ENCODE results near the gene BCAP31.

The BCAP31 gene

GRCh38 chrX:153674219-153674851, 49.9 kb downstream of the BCAP31 start:
- TF ChIP-seq JUND (IDR thresholded peaks at IDR 0.05; ENCODE audit: low read depth) = no peak
- in situ Hi-C loops (cut with HindIII; ENCODE audit: low pct_unique_long_range_greater_than_20kb, low sequenced_read_pairs) = no loop called here
- DNase-seq (ENCODE audit: low read depth in 1 of 2, low spot score in 1 of 2) = no peak

- in situ Hi-C loops (cut with HindIII; ENCODE audit: low pct_unique_long_range_greater_than_20kb, low sequenced_read_pairs) = no loop called here
- TF ChIP-seq JUND (IDR thresholded peaks at IDR 0.05; ENCODE audit: low read depth) = no peak
- no peak for DNase-seq (ENCODE audit: low read depth in 1 of 2, low spot score in 1 of 2)
Measured at GRCh38 chrX:153673428-153674218, 50.6 kb downstream of the BCAP31 start, which contains the start of gene PNCK. Gene PNCK, minus strand, starts transcription at chrX:153673813. Its CDS starts 737 bp downstream, at chrX:153673076.

- TF ChIP-seq JUND (IDR thresholded peaks at IDR 0.05; ENCODE audit: low read depth) = no peak
- in situ Hi-C loops (cut with HindIII; ENCODE audit: low pct_unique_long_range_greater_than_20kb, low sequenced_read_pairs) = no loop called here
- DNase-seq (ENCODE audit: low read depth in 1 of 2, low spot score in 1 of 2) = no peak
Measured at GRCh38 chrX:153672531-153673427, 51.4 kb downstream of the BCAP31 start.

- TF ChIP-seq JUND (IDR thresholded peaks at IDR 0.05; ENCODE audit: low read depth) = no peak
- in situ Hi-C loops (cut with HindIII; ENCODE audit: low pct_unique_long_range_greater_than_20kb, low sequenced_read_pairs) = no loop called here
- no peak for DNase-seq (ENCODE audit: low read depth in 1 of 2, low spot score in 1 of 2)
Measured at GRCh38 chrX:153671589-153672530, 52.3 kb downstream of the BCAP31 start.

- no peak for DNase-seq (ENCODE audit: low read depth in 1 of 2, low spot score in 1 of 2)
- in situ Hi-C loops (cut with HindIII; ENCODE audit: low pct_unique_long_range_greater_than_20kb, low sequenced_read_pairs) = no loop called here
- no peak for TF ChIP-seq JUND (IDR thresholded peaks at IDR 0.05; ENCODE audit: low read depth)
Measured at GRCh38 chrX:153670748-153671588, 53.2 kb downstream of the BCAP31 start.

GRCh38 chrX:153669901-153670731, 54.1 kb downstream of the BCAP31 start:
- DNase-seq (ENCODE audit: low read depth in 1 of 2, low spot score in 1 of 2) = no peak
- in situ Hi-C loops (cut with HindIII; ENCODE audit: low pct_unique_long_range_greater_than_20kb, low sequenced_read_pairs) = no loop called here
- no peak for TF ChIP-seq JUND (IDR thresholded peaks at IDR 0.05; ENCODE audit: low read depth)

- in situ Hi-C loops (cut with HindIII; ENCODE audit: low pct_unique_long_range_greater_than_20kb, low sequenced_read_pairs) = no loop called here
- no peak for DNase-seq (ENCODE audit: low read depth in 1 of 2, low spot score in 1 of 2)
- TF ChIP-seq JUND (IDR thresholded peaks at IDR 0.05; ENCODE audit: low read depth) = no peak
Measured at GRCh38 chrX:153669174-153669890, 54.9 kb downstream of the BCAP31 start.

GRCh38 chrX:153668423-153669173, 55.6 kb downstream of the BCAP31 start:
- TF ChIP-seq JUND (IDR thresholded peaks at IDR 0.05; ENCODE audit: low read depth) = no peak
- DNase-seq (ENCODE audit: low read depth in 1 of 2, low spot score in 1 of 2) = no peak
- in situ Hi-C loops (cut with HindIII; ENCODE audit: low pct_unique_long_range_greater_than_20kb, low sequenced_read_pairs) = no loop called here

- in situ Hi-C loops (cut with HindIII; ENCODE audit: low pct_unique_long_range_greater_than_20kb, low sequenced_read_pairs) = no loop called here
- TF ChIP-seq JUND (IDR thresholded peaks at IDR 0.05; ENCODE audit: low read depth) = no peak
Measured at GRCh38 chrX:153667956-153668396, 56.2 kb downstream of the BCAP31 start.

More at GRCh38 chrX:153667956-153668396, 56.2 kb downstream of the BCAP31 start:
- DNase-seq (ENCODE audit: low read depth in 1 of 2, low spot score in 1 of 2) = peak; percentile 70 to 80
